AG04449 (cell line): ENCODE results near the gene SEMA4B.

Experiments used
- CTCF ChIA-PET: fragments of 350-600 bp; formaldehyde crosslinking; extraction: SDS; loops from one replicate; lab custom pipeline; 2021; ENCODE audit warnings: antibody characterized with exemption; lab: Yijun Ruan, JAX
- POLR2A ChIA-PET: fragments of 400-600, 350-600 bp; formaldehyde crosslinking; extraction: SDS; loops from one replicate; lab custom pipeline; 2020; ENCODE audit warnings: antibody characterized with exemption, inconsistent platforms; lab: Yijun Ruan, JAX
- DNase-seq: peaks from one replicate; pipeline ENCODE4 v3.0.0-alpha.2; 2010; ENCODE audit warnings: low read depth, low spot score
- H3K4me3 ChIP-seq: 2 replicates; pipeline ENCODE4 v1.5.1; 2011; ENCODE audit warnings: low read depth, mild to moderate bottlenecking, control low read depth, low read length
- CTCF ChIP-seq: IDR thresholded peaks from one replicate; pipeline ENCODE4 v1.5.1; 2011; ENCODE audit warnings: mild to moderate bottlenecking, moderate library complexity, low read length, control low read depth, inconsistent platforms; ENCODE audit not compliant: insufficient read depth; ENCODE audit errors: missing control alignments

Gene SEMA4B

DNA sequence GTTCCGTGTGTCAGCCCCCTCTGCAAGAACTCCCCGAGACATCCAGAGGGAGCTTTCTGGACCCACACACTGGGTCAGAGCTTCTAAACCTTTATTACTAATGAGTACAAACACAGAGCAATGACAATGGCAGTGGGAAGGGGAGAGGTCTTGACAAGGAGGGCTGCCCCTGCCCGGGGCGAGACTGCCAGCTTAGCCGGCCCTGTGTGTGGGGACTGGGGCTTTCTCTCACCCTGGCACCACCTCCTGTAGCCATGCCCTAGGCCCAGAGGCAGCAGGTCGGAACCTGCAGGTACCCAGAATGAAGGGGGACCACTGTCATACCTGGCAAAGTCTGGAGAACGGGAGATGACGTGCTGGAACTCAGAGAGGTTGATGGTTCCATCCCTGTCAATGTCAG, 29.5 kb downstream of the SEMA4B start:
- H3K4me3 ChIP-seq: no peak overlapping the region
- POLR2A ChIA-PET: no interaction called here
- DNase-seq: no peak

DNA sequence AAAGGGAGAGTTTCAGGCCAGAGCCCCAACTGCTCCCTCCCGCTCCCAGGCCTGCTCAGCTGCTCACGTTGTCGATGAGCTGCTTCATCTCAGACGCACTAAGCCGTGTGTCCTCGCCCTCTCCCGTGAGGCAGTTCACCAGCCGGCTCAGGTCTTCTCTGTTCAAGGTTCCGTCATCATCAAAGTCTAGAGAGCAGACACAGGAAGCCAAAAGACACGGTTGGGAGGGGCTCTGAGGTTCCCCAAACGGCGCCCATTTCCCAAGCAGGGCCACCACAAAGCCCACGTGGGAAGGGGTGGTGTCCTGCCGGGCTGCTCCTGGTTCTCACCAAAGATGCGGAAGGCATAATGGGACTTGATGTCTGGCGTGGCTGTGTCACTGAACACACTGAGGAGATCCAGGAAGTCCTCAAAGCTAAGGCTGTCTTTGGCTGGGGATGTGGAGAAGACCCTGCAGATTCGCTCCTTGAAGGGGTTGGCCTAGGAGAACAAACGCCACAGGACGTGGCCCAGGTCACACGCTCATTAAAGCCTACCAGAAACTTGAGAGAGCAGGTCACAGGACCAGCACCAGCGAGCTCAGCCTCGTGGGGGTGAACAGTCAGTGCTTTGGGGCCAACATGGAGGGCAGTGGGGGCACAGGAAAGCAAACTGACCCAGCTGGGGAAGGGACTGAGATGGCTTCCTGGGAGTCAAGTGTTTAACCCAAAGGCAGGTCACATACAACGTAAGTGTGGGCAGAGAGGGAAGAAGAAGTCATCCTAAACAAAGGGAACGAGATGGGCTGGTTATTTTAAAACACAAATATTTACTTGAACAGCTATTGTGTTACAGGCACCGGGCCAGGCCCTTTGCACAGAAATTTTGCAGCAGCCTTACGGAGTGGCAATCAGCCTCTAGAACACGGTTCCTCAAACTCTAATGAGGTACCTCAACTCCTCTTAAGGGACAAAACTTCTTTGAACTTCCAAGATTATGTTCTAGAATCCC, 30.2 kb downstream of the SEMA4B start:
- no peak for DNase-seq
- POLR2A ChIA-PET: no interaction called here
- no peak for TF ChIP-seq CTCF
- H3K4me3 ChIP-seq: no peak overlapping the region
- CTCF ChIA-PET: interaction anchor here (0.7 to 4.7 kb wide), 5 partner anchors 9 to 88 kb away, joined by 3 to 59 read pairs (median 7); no protein-coding TSS in a partner anchor

More for the DNA sequence above, 29.5 kb downstream of the SEMA4B start:
- TF ChIP-seq CTCF: no peak
- CTCF ChIA-PET: interaction anchor here (0.7 to 4.7 kb wide), 2 partner anchors 9 to 14 kb away, joined by 3 to 59 read pairs; no protein-coding TSS in a partner anchor

- no peak for TF ChIP-seq CTCF
- ChIA-PET CTCF (interaction anchor here (0.8 to 4.7 kb wide), 10 partner anchors 10 to 701 kb away, joined by 3 to 59 read pairs (median 7); partner anchors contain the start of gene TTLL13), POLR2A (no interaction called here)
- H3K4me3 ChIP-seq: no peak overlapping the region; the same call in 1 of the 2 replicates
- no peak for DNase-seq
These were observed 31.1 kb downstream of the SEMA4B start for GRCh38 chr15:90232196-90232595.

GRCh38 chr15:90232941-90233386, 31.8 kb downstream of the SEMA4B start:
- no peak for TF ChIP-seq CTCF
- POLR2A ChIA-PET: interaction anchor here (1.4 to 1.5 kb wide), 2 partner anchors 32 to 133 kb away, joined by 5 read pairs; partner anchors contain the start of gene SEMA4B
- H3K4me3 ChIP-seq: peak overlapping the region; percentile 83
- CTCF ChIA-PET: interaction anchor here (0.9 to 4.7 kb wide), 15 partner anchors 10 to 700 kb away, joined by 3 to 59 read pairs (median 3); partner anchors contain the start of genes IDH2 and TTLL13
- DNase-seq: no peak

GRCh38 chr15:90233387-90234095, 32.4 kb downstream of the SEMA4B start, which contains the start of gene CIB1:
Gene CIB1 (minus strand): TSS chr15:90233941. CDS start chr15:90233885, 56 bp downstream.
- ChIA-PET POLR2A (interaction anchor here (1.1 to 1.5 kb wide), 3 partner anchors 15 to 134 kb away, joined by 4 to 5 read pairs (median 5); partner anchors contain the start of genes SEMA4B and TTLL13), CTCF (interaction anchor here (0.9 to 4.7 kb wide), 16 partner anchors 9 to 493 kb away, joined by 3 to 59 read pairs (median 3); partner anchors contain the start of genes IDH2 and TTLL13)
- DNase-seq: peak; percentile 57
- TF ChIP-seq CTCF: peak; percentile 39
- H3K4me3 ChIP-seq: peak within 1 kb of the TSS; percentile 83
